Fibroblast of lung (primary cell): ENCODE measurements around the gene SNRPD3. TPM values are rescaled to one million over a fixed set of nuclear protein-coding genes. Genes with fewer than 3 reads are reported as not detected.

ENCODE experiments used
- DNase-seq, 2 donors: peaks; one replicate each; pipeline versions ENCODE4 v3.0.0 to v3.0.0-alpha.2; 2010; ENCODE audit warnings: low read depth in 2 of 2
- H2AFZ ChIP-seq: 2 replicates; pipeline ENCODE4 v1.5.1; 2012; ENCODE audit warnings: low read length, control low read depth, inconsistent platforms
- H3K27ac ChIP-seq: 2 replicates; pipeline ENCODE4 v1.5.1; 2011; ENCODE audit warnings: low read length, control low read depth; ENCODE audit not compliant: insufficient read depth
- H3K27me3 ChIP-seq: 2 replicates; pipeline ENCODE4 v1.5.1; 2011; ENCODE audit warnings: mild to moderate bottlenecking, low read length; ENCODE audit not compliant: control insufficient read depth, insufficient read depth
- H3K36me3 ChIP-seq: 2 replicates; pipeline ENCODE4 v1.5.1; 2011; ENCODE audit warnings: low read length; ENCODE audit not compliant: control insufficient read depth, insufficient read depth
- H3K4me1 ChIP-seq: 2 replicates; pipeline ENCODE4 v1.5.1; 2011; ENCODE audit warnings: low read length; ENCODE audit not compliant: control insufficient read depth, insufficient read depth; ENCODE audit errors: extremely low read depth
- H3K4me2 ChIP-seq: 2 replicates; pipeline ENCODE4 v1.5.1; 2011; ENCODE audit warnings: low read length, control low read depth; ENCODE audit not compliant: insufficient read depth; ENCODE audit errors: extremely low read depth
- H3K4me3 ChIP-seq, 4 experiments: fragments of 200-600 bp in 1 of 4; sonication (generic) in 1 of 4; replicated peaks in 1 of 4; 2 replicates each; pipeline ENCODE4 v1.5.1; 2011 to 2016; ENCODE audit warnings: low read length in 4 of 4, low read depth in 3 of 4, mild to moderate bottlenecking in 3 of 4, control low read depth in 2 of 4, inconsistent platforms in 1 of 4, mixed read lengths in 1 of 4; ENCODE audit not compliant: insufficient read depth in 1 of 4; ENCODE audit errors: control extremely low read depth in 1 of 4
- H3K79me2 ChIP-seq: 2 replicates; pipeline ENCODE4 v1.5.1; 2012; ENCODE audit warnings: mild to moderate bottlenecking, low read length, inconsistent platforms; ENCODE audit not compliant: control insufficient read depth, insufficient read depth
- H3K9ac ChIP-seq: 2 replicates; pipeline ENCODE4 v1.5.1; 2011; ENCODE audit warnings: mild to moderate bottlenecking, low read length, control low read depth; ENCODE audit not compliant: insufficient read depth
- H3K9me3 ChIP-seq: 2 replicates; pipeline ENCODE4 v1.5.1; 2012; ENCODE audit warnings: low read depth, low read length; ENCODE audit not compliant: control insufficient read depth, insufficient read depth
- H4K20me1 ChIP-seq: 2 replicates; pipeline ENCODE4 v1.5.1; 2011; ENCODE audit warnings: low read length; ENCODE audit not compliant: control insufficient read depth, insufficient read depth; ENCODE audit errors: extremely low read depth
- CTCF ChIP-seq, 2 donors: IDR thresholded peaks in 1 of 2; conservative IDR thresholded peaks in 1 of 2; 1 replicate in 1 of 2; 2 replicates in 1 of 2; pipeline ENCODE4 v1.5.1; 2011 to 2012; ENCODE audit warnings: low read length in 2 of 2, control low read depth in 1 of 2, inconsistent platforms in 1 of 2, low read depth in 1 of 2, mild to moderate bottlenecking in 1 of 2
- EZH2 ChIP-seq: IDR thresholded peaks from 2 replicates; pipeline ENCODE4 v1.5.1; 2012; ENCODE audit warnings: low read length, control low read depth, mild to moderate bottlenecking; ENCODE audit errors: missing control alignments
- polyA plus RNA-seq, 2 donors: library from polyadenylated mRNA; depleted of rRNA in 1 of 2; stranded (reverse) in 1 of 2; unstranded in 1 of 2; fragments of >200 nt; gene quantifications; 2 replicates each; pipeline ENCODE4 v1.2.1, GENCODE V29; 2011 to 2012; ENCODE audit warnings: missing spikeins in 1 of 2
- total RNA-seq: library from RNA; depleted of rRNA; stranded (reverse); fragments of >200 nt; gene quantifications from 2 replicates; pipeline ENCODE4 v1.2.1, GENCODE V29; 2014

The SNRPD3 gene
- total and polyA plus RNA-seq, 2 donors (not counting 1 experiment from before 2014, with no cell fraction given) = 114 to 151 TPM

GRCh38 chr22:24517446-24517845 is 38.4 kb upstream of the SNRPD3 start:
- H3K4me1 ChIP-seq = no peaks in the 10 kb centered on the region
- H3K9me3 ChIP-seq = no peaks in the 10 kb centered on the region
- no peaks in the 10 kb centered on the region for H3K79me2 ChIP-seq
- no peak overlapping the region for H2AFZ ChIP-seq
- no peak overlapping the region for H3K4me2 ChIP-seq
- DNase-seq = no peak
- H3K27ac ChIP-seq = no peak overlapping the region
- TF ChIP-seq EZH2 = no peak
- no peak for TF ChIP-seq CTCF (conservative IDR thresholded peaks at IDR 0.05 in 1 of 2, IDR thresholded peaks at IDR 0.05 in 1 of 2; ENCODE audit: low read depth in 1 of 2, low read length in 2 of 2)
- no peak overlapping the region for H3K4me3 ChIP-seq
- peaks cover 3% of the 10 kb centered on the region for H3K27me3 ChIP-seq
- H4K20me1 ChIP-seq = no peaks in the 10 kb centered on the region
- no peaks in the 10 kb centered on the region for H3K36me3 ChIP-seq
- no peak overlapping the region for H3K9ac ChIP-seq

GRCh38 chr22:24518228-24518627 is 37.6 kb upstream of the SNRPD3 start:
- Histone ChIP-seq H3K36me3 (no peaks in the 10 kb centered on the region), H3K79me2 (no peaks in the 10 kb centered on the region), H3K4me3 (no peak overlapping the region), H3K27ac (no peak overlapping the region), H3K4me2 (no peak overlapping the region), H4K20me1 (no peaks in the 10 kb centered on the region), H3K27me3 (peaks cover 3% of the 10 kb centered on the region), H3K9me3 (no peaks in the 10 kb centered on the region), H2AFZ (no peak overlapping the region), H3K9ac (no peak overlapping the region), H3K4me1 (no peaks in the 10 kb centered on the region)
- TF ChIP-seq EZH2 = no peak
- TF ChIP-seq CTCF (conservative IDR thresholded peaks at IDR 0.05 in 1 of 2, IDR thresholded peaks at IDR 0.05 in 1 of 2; ENCODE audit: low read depth in 1 of 2, low read length in 2 of 2) = no peak
- no peak for DNase-seq

GRCh38 chr22:24518771-24519485 is 36.9 kb upstream of the SNRPD3 start:
- no peak for DNase-seq
- TF ChIP-seq CTCF (conservative IDR thresholded peaks at IDR 0.05 in 1 of 2, IDR thresholded peaks at IDR 0.05 in 1 of 2; ENCODE audit: low read depth in 1 of 2, low read length in 2 of 2) (no peak), EZH2 (no peak)
- Histone ChIP-seq H3K4me1 (no peaks in the 10 kb centered on the region), H3K27ac (no peak overlapping the region), H3K4me3 (no peak overlapping the region), H3K4me2 (no peak overlapping the region), H3K9me3 (no peaks in the 10 kb centered on the region), H3K27me3 (peaks cover 3% of the 10 kb centered on the region), H4K20me1 (no peaks in the 10 kb centered on the region), H2AFZ (no peak overlapping the region), H3K36me3 (no peaks in the 10 kb centered on the region), H3K9ac (no peak overlapping the region), H3K79me2 (no peaks in the 10 kb centered on the region)
